RWPE1 (cell line): Measurements from ENCODE around the gene MME.

Source experiments
- CTCF ChIA-PET: fragments of 350-600 bp; sonication (Branson Sonifier 250); formaldehyde crosslinking; extraction: SDS; loops from one replicate; lab custom pipeline; 2021; lab: Yijun Ruan, JAX
- POLR2A ChIA-PET: fragments of 400-600 bp; formaldehyde crosslinking; extraction: SDS; loops from one replicate; lab custom pipeline; 2020; ENCODE audit warnings: antibody characterized with exemption; ENCODE audit not compliant: low non-redundant PET; lab: Yijun Ruan, JAX
- DNase-seq: peaks from one replicate; pipeline ENCODE4 v3.0.0; 2012; ENCODE audit warnings: low spot score
- H3K27ac ChIP-seq: fragments of 450-650 bp; 2 replicates; pipeline ENCODE4 v1.5.1; 2017
- CTCF ChIP-seq: fragments of 450-650 bp; conservative IDR thresholded peaks from 2 replicates; pipeline ENCODE4 v1.5.1; 2017; ENCODE audit warnings: low read depth, mild to moderate bottlenecking

MME gene

GRCh38 chr3:155196131-155197021 is 116.3 kb downstream of the MME start:
- ChIA-PET CTCF (no interaction called here), POLR2A (no interaction called here)
- no peak for TF ChIP-seq CTCF
- no peak overlapping the region for H3K27ac ChIP-seq
- DNase-seq = no peak

- CTCF ChIA-PET = interaction anchor here (0.6 to 0.8 kb wide), 2 partner anchors 243 to 867 kb away, joined by 5 read pairs; no protein-coding TSS in a partner anchor
- POLR2A ChIA-PET = no interaction called here
Observed at GRCh38 chr3:155197786-155198185, 117.7 kb downstream of the MME start.

GRCh38 chr3:155202626-155203025 is 122.5 kb downstream of the MME start:
- TF ChIP-seq CTCF = no peak
- H3K27ac ChIP-seq = no peak overlapping the region
- no peak for DNase-seq
- CTCF ChIA-PET = no interaction called here
- POLR2A ChIA-PET = no interaction called here

More at GRCh38 chr3:155197786-155198185, 117.7 kb downstream of the MME start:
- TF ChIP-seq CTCF = no peak
- H3K27ac ChIP-seq = no peak overlapping the region
- no peak for DNase-seq

GRCh38 chr3:155204851-155205250 is 124.7 kb downstream of the MME start:
- no peak for TF ChIP-seq CTCF
- POLR2A ChIA-PET = no interaction called here
- H3K27ac ChIP-seq = no peak overlapping the region
- no peak for DNase-seq
- CTCF ChIA-PET = interaction anchor here (1.1 kb wide), 1 partner anchor 28 kb away, joined by 4 read pairs; no protein-coding TSS in a partner anchor

GRCh38 chr3:155208183-155208800 is 128.2 kb downstream of the MME start:
- ChIA-PET POLR2A (no interaction called here), CTCF (no interaction called here)
- TF ChIP-seq CTCF = no peak
- no peak overlapping the region for H3K27ac ChIP-seq
- DNase-seq = no peak

- POLR2A ChIA-PET = no interaction called here
- DNase-seq = no peak
- no peak overlapping the region for H3K27ac ChIP-seq
Observed at GRCh38 chr3:155210736-155211135, 130.6 kb downstream of the MME start.

More at GRCh38 chr3:155210736-155211135, 130.6 kb downstream of the MME start:
- CTCF ChIA-PET = no interaction called here
- TF ChIP-seq CTCF = no peak
